Calu3 (cell line): ENCODE measurements around the gene FOXO3. TPM values are rescaled to one million over a fixed set of nuclear protein-coding genes. Genes with fewer than 3 reads are reported as not detected.

ENCODE experiments used
- BruUV-seq: library from RNA; stranded (reverse); fragments of 400-500 nt; replicated peaks from 2 replicates; lab custom pipeline; 2021; lab: Mats Ljungman, UMichigan
- CTCF ChIA-PET: fragments of 300-600 bp; sonication (Branson Sonifier 250); formaldehyde crosslinking; loops from one replicate; lab custom pipeline; 2022; ENCODE audit warnings: antibody characterized with exemption; lab: Charles Lee
- DNase-seq: peaks from one replicate; pipeline ENCODE4 v3.0.0; 2022
- H3K27ac Mint-ChIP-seq: one replicate; pipeline ENCODE4 v1.8.0; 2022; ENCODE audit warnings: mixed read lengths; ENCODE audit not compliant: unreplicated experiment
- H3K27me3 Mint-ChIP-seq: one replicate; pipeline ENCODE4 v1.8.0; 2022; ENCODE audit warnings: mixed read lengths; ENCODE audit not compliant: unreplicated experiment
- H3K36me3 Mint-ChIP-seq: one replicate; pipeline ENCODE4 v1.8.0; 2022; ENCODE audit warnings: mild to moderate bottlenecking, moderate library complexity, mixed read lengths; ENCODE audit not compliant: insufficient read depth, unreplicated experiment
- H3K4me1 Mint-ChIP-seq: one replicate; pipeline ENCODE4 v1.8.0; 2022; ENCODE audit warnings: mild to moderate bottlenecking, low read depth, mixed read lengths; ENCODE audit not compliant: unreplicated experiment
- H3K4me3 Mint-ChIP-seq: one replicate; pipeline ENCODE4 v1.8.0; 2022; ENCODE audit warnings: mild to moderate bottlenecking, low read depth, moderate library complexity, mixed read lengths; ENCODE audit not compliant: unreplicated experiment
- H3K9me3 Mint-ChIP-seq: one replicate; pipeline ENCODE4 v1.8.0; 2022; ENCODE audit warnings: low read depth, mixed read lengths; ENCODE audit not compliant: unreplicated experiment
- CTCF ChIP-seq: fragments of 200-600 bp; IDR thresholded peaks from one replicate; pipeline ENCODE4 v1.8.0; 2022; ENCODE audit warnings: antibody characterized with exemption; ENCODE audit not compliant: unreplicated experiment
- intact Hi-C: fragments of 100-400 bp; cut with micrococcal nuclease; formaldehyde crosslinking; loops from one replicate; pipeline ENCODE4 v1.10.0; 2022; ENCODE audit not compliant: unreplicated experiment
- total RNA-seq: library from RNA; stranded (reverse); gene quantifications from 2 replicates; pipeline ENCODE4 v1.2.3, GENCODE V29; 2022

Gene FOXO3
- total RNA-seq, 1 experiment from 2014 or later, result 45.5 TPM

GRCh38 chr6:108699290-108700041 lies 138.7 kb downstream of the FOXO3 start:
- Mint-ChIP-seq H3K36me3 (no peaks in the 10 kb centered on the region), H3K4me3 (no peak overlapping the region), H3K9me3 (peaks cover 7% of the 10 kb centered on the region), H3K27me3 (no peaks in the 10 kb centered on the region), H3K4me1 (no peaks in the 10 kb centered on the region), H3K27ac (no peak overlapping the region)
- TF ChIP-seq CTCF, result no peak
- no peak for DNase-seq
- intact Hi-C loops, result no loop called here
- CTCF ChIA-PET, result no interaction called here
- no TSS peak for BruUV-seq

GRCh38 chr6:108702106-108702851 lies 141.6 kb downstream of the FOXO3 start:
- Mint-ChIP-seq H3K27me3 (no peaks in the 10 kb centered on the region), H3K36me3 (peaks cover 3% of the 10 kb centered on the region), H3K4me1 (peaks cover 11% of the 10 kb centered on the region), H3K27ac (no peak overlapping the region), H3K4me3 (no peak overlapping the region), H3K9me3 (peaks cover 7% of the 10 kb centered on the region)
- BruUV-seq, result no TSS peak
- no peak for DNase-seq
- intact Hi-C loops, result no loop called here
- CTCF ChIA-PET, result no interaction called here
- TF ChIP-seq CTCF, result no peak

- peaks cover 19% of the 10 kb centered on the region for H3K4me1 Mint-ChIP-seq
- CTCF ChIA-PET, result no interaction called here
- BruUV-seq, result no TSS peak
- no peak overlapping the region for H3K27ac Mint-ChIP-seq
- DNase-seq, result no peak
- H3K9me3 Mint-ChIP-seq, result peaks cover 3% of the 10 kb centered on the region
- intact Hi-C loops, result no loop called here
- TF ChIP-seq CTCF, result no peak
- no peaks in the 10 kb centered on the region for H3K27me3 Mint-ChIP-seq
- H3K36me3 Mint-ChIP-seq, result peaks cover 3% of the 10 kb centered on the region
- H3K4me3 Mint-ChIP-seq, result no peak overlapping the region
These were observed 145.9 kb downstream of the FOXO3 start for GRCh38 chr6:108706649-108707048.

GRCh38 chr6:108707328-108707976 lies 146.7 kb downstream of the FOXO3 start:
- Mint-ChIP-seq H3K4me1 (peaks cover 19% of the 10 kb centered on the region), H3K4me3 (no peak overlapping the region), H3K36me3 (peaks cover 3% of the 10 kb centered on the region), H3K27me3 (no peaks in the 10 kb centered on the region), H3K27ac (peak overlapping the region; percentile 28), H3K9me3 (peaks cover 2% of the 10 kb centered on the region)
- intact Hi-C loops, result no loop called here
- BruUV-seq, result no TSS peak
- DNase-seq, result peak; percentile 38
- no peak for TF ChIP-seq CTCF
- CTCF ChIA-PET, result no interaction called here
